ENCODE measurements around the gene CTU2.

- TF ChIP-seq CTCF (IDR thresholded peaks at IDR 0.05): no peak
- TF ChIP-seq POLR2A (IDR thresholded peaks at IDR 0.05): no peak
These were observed 13.4 kb upstream of the CTU2 start for GRCh38 chr16:88692861-88693260.
